ENCODE data around the gene INSIG1.

The INSIG1 gene

DNA sequence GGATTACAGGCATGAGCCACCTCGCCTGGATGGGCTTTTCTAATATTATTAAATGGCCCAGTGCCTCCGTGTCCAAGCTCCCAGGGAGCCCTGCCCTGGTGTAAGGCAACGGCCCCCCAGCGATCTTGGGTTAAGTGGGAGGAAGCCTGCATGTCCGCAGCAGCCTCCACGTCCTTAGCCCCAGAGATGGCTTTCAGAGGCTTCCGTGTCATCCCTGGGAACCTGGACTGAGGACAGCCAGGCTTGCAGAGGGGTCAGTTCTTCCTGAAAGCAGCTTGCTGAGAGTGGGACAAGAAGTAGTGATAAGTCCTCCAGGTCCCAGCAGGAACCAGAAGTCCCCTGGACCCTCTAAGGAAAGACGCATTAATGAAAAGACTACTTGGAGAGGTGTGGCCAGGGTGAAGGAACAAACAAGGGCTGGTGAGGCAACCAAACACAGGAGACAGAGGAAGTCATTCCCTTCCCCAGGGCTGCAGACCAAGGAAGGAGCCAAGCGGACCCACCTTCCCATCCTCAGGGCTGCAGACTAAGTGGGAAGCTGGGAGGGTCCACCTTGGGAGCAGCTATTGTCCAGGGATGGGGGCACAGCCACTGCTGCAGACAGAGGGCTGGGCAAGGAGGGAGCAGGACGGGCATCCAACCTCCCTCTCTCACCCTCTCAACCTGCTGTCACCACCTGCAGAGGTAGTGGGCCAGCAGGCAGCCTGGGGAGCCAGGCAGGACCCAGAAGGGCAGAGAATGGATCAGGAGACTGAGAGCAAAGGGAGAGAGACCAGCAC, 13.0 kb upstream of the INSIG1 start:
- in situ Hi-C loops (cut with HindIII; ENCODE audit: low sequenced_read_pairs), result no loop called here

DNA sequence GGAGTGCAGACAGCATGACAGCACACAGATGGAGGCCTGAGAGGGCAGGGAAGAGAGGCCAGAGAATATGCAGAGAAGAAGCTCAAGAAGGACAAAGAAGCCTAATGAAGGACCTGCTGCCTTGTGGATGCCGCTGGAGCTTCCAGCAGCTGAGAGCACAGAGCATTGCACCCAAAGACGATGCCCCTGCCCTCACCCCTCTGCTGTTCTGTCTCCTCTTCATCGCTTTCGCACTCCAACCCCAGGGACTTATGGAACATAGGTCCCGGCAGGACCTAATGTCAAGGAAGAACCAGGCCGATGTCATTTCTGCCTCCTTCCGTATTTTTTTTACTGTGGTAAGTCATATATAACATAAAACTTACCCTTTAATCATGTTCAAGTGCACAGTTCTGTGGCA, 12.3 kb upstream of the INSIG1 start:
- in situ Hi-C loops (cut with HindIII; ENCODE audit: low sequenced_read_pairs), result no loop called here

DNA sequence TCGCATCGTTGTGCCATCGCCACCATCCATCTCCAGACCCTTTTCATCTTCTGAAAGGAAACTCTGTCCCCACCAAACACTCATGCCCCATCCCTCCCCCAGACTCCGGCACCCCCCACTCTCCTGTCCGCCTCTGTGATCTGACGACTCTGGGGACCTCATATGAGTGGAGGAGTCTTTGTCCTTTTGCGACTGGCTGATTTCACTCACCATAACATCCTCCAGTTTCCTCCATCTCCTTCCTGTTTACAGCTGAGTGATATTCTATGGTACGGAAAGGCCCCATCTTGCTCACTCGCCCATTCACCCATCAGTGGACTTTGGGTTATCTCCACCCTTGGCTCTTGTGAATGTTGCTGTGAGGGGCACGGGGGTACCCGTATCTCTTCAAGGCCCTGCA, 11.8 kb upstream of the INSIG1 start:
- in situ Hi-C loops (cut with HindIII; ENCODE audit: low sequenced_read_pairs), result no loop called here

DNA sequence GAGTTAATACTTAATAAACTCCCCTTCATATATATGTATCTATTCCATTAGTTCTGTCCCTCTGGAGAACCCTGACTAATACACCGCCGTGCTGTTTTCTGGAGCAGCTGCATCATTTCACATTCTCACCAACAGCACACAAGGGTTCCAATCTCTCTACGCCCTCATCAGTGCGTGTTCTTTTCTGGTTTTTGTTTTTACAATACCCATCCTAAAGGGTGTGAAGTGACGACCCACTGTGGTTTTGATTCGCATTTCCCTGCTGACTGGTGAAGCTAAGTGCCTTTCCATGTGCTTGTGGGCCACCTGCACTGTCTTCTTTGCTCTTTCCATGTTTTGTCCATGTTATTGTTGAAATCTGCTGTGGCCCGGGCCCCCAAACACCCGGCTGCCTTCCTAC, 11.0 kb upstream of the INSIG1 start:
- in situ Hi-C loops (cut with HindIII; ENCODE audit: low sequenced_read_pairs), result no loop called here

DNA sequence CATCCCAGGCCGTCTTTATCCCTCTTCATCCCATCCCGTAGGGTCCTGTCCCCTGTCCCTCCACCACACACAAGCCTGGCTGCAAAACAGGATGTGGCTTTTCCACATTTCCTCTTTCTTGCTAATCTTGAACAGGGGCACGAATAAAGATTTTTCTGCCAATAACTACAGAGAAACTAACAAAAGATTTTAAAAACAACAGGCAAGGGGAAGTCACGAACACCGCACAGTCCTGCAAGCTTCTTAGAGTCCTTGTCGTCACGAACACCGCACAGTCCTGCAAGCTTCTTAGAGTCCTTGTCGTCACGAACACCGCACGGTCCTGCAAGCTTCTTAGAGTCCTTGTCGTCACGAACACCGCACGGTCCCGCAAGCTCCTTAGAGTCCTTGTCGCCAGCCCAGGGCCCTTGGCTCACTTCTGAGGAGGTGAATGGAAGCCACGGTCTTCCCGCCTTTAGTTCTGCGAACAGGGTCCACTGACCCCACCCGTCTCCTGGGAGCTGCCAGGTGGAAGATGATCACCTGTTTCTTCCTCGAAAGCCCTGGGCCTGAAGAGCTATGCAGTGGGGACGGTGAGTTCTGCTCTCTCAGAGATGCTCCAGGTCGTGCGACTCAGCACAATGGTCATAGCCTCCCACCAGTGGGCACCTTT, 10.3 kb upstream of the INSIG1 start:
- in situ Hi-C loops (cut with HindIII; ENCODE audit: low sequenced_read_pairs), result no loop called here

DNA sequence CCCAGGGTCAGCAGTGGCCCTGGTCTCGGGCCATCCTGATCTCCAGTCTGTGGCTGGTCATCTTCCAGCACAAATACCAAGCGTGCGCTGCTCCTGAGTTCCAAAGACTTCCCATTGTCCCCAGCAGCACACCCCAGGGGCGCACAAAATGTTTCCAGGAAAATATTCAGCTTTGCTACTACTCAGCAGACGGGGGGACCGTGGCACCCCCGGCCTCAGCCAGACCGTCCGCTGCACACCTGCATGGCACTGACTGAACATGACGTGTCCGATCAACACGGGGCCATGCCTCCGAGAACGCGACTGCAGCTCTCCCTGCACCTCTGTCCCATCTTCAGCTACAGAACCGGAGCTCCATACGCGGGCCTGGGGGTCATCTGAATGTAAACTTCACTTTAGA, 9.6 kb upstream of the INSIG1 start:
- in situ Hi-C loops (cut with HindIII; ENCODE audit: low sequenced_read_pairs), result no loop called here

DNA sequence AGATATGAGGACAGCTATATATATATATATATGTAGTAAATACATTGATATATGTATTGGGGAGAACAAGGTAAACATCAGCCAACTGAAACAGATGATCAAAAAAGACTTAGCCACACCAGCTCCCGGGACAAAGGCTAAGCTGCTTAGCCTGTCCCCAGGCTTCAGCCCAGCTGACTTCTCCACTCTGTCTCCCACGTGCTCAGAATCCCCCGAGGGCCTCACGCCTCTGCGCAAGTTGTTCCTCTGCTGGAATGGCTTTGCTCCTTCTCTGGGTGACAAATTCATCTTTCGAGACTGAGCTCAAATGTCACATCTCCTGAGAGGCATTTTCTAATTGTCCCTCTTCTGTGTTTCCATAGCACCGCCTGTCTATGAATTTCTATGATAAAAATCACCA, 8.6 kb upstream of the INSIG1 start:
- in situ Hi-C loops (cut with HindIII; ENCODE audit: low sequenced_read_pairs), result no loop called here

DNA sequence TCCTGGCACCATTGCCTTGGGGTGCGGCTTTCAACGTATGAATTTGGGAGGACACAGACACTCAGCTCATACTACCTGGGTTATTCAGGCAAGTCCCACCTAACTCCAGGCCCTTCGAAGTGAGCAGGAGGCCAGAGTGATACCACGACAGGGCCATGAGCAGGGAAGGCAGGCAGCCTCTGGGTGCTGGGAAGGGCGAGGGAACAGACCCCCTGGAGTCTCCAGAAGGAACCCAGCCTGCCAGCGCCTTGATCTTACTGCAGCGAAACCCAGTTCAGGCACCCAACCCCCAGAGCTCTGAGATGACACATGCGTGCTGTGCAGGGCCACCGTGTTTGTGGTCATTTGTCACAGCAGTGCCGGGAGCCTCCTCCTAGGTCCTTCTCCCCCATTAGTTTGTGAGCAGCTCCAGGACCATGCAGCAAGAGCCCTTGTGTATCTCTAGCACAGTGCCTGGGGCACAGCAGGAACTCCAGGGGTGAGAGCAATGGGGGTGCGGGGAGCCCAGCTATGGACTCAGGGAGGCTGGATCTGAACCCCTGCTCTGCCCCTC, 7.7 kb upstream of the INSIG1 start:
- in situ Hi-C loops (cut with HindIII; ENCODE audit: low sequenced_read_pairs), result no loop called here

DNA sequence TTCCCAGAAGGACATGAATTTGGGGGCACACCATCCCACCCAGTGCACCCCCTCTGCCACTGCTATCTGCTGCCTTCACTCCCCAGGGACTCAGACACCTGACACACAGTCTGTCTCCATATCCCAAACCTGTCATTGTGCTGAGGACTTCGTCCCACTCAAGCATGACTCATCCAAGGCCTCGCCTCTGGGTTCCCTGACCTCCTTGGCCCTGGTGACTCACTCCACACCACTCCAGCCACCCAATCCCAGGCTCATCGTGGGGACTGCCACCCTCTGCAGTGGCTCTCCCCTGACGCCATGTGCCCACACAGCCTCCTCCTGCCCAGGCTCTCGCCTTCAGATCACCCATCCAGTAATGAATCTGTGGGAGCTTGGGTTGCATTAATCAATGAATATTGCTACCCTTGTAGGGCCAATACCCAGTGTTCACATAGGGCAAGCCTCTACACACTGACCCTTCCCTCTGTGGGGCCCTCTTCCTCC, 6.6 kb upstream of the INSIG1 start:
- in situ Hi-C loops (cut with HindIII; ENCODE audit: low sequenced_read_pairs), result no loop called here

DNA sequence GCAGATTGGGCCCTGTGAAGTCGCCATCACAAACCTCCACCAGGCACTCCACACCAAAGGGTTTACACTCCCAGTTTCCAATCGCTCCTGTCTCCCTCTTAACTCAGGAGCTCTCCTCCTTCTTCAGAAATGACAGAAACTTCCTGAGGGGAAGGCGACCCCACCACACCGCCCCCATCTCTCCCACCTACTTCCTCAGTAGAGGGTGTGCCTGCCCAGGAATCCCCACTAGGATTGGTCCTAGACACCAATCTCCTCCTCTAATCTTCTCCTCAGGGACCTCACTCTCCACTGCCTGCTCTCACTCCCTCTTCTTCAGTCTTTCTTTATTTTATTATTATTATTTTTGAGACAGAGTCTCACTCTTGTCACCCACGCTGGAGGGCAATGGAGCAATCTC, 5.9 kb upstream of the INSIG1 start:
- in situ Hi-C loops (cut with HindIII; ENCODE audit: low sequenced_read_pairs), result no loop called here

DNA sequence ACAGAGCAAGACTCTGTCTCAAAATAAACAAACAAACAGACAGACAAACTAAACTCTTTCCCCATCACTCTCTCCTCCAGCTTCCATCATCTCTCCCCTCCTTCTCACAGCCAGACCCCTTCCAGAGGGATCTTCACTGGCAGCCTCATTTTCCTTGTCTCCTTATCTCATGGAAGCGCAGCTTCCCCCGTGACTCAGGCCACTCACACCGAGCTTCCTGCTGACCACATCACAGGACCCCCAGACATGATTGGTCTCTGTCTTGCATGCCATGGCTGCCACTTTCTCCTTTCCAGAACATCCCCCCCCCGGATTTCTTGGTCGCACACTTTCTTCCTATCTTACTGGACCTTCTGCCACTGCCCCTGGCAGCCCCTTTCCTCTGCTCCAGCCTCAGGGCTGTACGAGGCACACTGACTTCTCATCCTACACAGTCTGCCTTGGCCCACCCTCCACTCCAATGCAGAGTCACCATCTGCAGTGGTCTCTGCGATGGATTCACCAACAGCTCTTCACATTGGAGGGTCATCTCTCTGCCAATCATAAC, 4.9 kb upstream of the INSIG1 start:
- in situ Hi-C loops (cut with HindIII; ENCODE audit: low sequenced_read_pairs), result no loop called here

DNA sequence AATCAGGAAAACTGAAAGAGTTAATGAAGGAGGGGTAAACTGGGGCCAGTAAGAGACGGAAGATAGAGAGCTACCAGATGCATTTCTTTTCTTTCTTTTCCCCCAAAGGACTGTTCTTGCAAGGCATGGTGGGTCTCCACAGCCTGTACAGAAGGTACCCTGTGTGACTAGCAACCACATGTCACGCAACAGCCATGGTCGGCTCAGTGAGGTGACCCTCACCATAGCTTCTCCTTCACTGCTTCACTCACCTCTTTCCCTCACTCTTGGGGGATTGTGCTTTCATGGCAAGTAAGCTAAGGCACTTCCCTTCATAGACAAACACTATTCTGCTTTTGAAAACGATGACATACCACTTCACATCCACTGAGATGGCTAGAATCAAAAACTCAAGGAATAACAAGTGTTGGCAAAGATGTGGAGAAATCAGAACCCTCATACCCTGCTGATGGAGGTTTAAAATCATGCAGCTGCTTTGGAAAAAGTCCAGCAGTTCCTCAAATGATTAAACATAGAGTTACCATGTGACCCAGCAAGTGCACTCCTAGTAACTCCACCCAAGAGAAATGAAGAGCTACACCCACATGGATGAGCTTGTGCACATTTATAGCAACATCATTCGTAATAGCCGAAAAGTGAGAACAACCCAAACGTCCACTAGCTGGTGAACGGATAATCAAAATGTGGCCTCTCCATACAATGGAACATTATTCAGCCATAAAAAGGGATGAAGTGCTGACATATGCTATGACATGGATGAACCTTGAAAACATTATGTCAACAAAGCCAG, 3.8 kb upstream of the INSIG1 start:
- in situ Hi-C loops (cut with HindIII; ENCODE audit: low sequenced_read_pairs), result no loop called here

DNA sequence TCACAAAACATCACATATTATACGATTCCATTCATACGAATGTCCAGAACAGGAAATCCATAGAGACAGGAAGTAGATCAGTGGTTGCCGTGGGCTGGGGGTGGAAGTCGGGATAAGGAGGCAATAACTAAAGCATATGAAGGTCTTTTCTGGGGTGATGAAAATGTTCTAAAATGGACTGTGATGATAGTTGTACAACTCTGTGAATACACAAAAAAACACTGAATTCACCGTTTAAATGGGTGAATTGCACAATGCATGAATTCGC, 3.2 kb upstream of the INSIG1 start:
- in situ Hi-C loops (cut with HindIII; ENCODE audit: low sequenced_read_pairs), result no loop called here

DNA sequence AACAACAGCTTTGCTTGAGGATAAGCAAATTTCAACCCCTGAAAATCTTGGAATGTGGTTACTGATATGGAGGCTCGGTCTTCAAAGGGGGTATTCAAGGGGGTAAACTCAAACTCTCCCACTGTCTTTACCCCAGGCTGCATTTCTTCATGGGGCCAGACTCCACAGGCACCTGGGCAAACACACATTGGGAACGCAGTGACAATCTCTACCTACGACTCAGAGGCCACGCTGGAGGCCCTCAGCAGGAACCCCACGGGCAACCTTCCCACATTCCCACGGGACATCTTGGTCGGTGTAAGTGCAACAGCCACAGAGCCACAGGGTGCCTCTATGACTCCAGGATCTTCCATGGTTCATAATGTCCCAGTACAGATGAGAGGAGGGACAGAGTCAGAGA, 2.2 kb upstream of the INSIG1 start:
- in situ Hi-C loops (cut with HindIII; ENCODE audit: low sequenced_read_pairs), result no loop called here

DNA sequence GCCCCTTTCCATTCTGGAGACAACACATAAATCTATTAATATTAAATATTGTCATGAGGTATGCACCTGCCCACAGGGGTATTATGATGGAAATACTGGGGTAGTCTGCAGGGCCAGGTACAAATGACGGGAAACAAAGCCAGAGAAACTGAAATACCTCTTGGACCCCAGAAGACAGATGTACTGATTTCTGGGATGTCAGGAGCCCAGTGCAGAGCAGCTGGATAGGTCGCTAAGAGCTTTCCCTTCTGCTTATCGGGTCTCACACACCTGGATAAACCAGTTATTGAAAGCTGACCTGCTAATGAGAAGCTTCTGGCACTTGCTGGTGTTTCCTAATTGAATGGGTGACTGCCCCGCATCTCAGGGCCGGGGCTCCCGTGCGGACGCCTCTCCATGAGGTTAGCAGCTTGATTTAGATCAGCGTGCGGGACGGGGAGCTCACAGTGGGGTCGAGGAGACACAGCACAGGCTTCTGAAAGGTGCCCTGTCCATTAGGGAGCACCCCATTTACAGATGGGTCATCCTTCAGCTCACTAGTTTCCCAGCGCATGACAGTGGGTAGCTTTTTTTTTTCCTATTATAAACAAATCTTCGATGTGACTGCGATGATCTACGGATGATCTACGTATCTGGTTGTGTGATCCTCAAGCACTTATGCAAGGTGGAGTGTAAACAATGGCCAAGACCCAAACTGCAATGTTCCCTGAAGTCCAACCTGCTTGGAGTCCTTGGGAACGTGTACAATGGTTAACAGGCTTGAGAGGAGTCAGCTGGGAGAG, 1.5 kb upstream of the INSIG1 start:
- in situ Hi-C loops (cut with HindIII; ENCODE audit: low sequenced_read_pairs), result no loop called here

DNA sequence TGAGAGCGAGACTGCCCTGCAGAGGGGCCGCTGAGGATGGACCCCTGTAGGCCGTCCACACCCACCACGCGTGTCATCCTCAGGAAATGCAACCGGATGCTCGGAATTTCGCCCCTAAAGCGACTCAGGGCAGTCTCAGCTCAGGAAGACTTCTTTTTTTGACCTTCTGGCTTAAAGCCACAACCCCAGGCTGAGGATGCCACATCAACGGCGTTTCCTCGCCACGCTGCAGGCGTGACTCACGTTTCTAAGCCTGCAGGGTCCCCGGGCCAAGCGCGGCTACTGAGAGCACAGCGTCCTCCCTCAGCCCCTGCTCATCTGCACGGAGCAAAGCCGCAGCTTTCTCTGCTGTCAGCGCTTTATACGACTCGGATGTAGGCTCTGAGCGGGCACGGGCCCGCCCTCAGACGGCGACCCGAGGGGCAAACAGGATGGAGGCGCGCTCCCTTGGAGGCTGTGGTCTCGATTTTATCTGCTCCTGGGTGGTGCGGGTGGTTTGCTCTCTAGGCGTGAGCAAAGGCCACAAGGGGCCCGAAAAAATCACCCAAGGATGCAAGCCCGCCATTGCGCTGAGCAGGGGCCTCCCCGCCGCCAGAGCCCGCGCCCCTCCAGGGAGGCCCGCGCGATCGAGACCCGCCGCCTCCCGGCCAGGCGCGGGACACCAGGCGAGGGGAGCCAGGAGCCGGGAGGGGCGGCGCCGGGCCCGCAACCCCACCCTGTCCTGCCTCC, 726 bp upstream of the INSIG1 start:
- in situ Hi-C loops (cut with HindIII; ENCODE audit: low sequenced_read_pairs), result no loop called here

DNA sequence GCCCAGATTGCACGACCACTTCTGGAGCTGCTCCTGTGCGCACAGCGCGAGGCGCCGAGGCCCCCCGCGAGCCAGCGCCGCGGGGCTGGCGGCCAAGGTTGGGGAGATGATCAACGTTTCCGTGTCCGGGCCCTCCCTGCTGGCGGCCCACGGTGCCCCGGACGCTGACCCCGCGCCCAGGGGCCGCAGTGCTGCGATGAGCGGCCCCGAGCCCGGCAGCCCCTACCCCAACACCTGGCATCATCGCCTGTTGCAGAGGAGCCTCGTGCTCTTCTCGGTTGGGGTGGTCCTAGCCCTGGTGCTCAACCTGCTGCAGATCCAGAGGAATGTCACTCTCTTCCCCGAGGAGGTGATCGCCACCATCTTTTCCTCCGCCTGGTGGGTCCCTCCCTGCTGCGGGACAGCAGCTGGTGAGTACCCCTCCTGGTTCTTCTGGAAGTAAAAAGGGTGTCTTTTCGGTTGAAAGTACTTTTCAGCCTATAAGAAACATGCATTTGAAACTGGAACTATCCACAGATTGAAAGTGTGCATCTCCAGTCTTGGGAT, 683 bp downstream of the INSIG1 start:
- in situ Hi-C loops (cut with HindIII; ENCODE audit: low sequenced_read_pairs), result no loop called here

DNA sequence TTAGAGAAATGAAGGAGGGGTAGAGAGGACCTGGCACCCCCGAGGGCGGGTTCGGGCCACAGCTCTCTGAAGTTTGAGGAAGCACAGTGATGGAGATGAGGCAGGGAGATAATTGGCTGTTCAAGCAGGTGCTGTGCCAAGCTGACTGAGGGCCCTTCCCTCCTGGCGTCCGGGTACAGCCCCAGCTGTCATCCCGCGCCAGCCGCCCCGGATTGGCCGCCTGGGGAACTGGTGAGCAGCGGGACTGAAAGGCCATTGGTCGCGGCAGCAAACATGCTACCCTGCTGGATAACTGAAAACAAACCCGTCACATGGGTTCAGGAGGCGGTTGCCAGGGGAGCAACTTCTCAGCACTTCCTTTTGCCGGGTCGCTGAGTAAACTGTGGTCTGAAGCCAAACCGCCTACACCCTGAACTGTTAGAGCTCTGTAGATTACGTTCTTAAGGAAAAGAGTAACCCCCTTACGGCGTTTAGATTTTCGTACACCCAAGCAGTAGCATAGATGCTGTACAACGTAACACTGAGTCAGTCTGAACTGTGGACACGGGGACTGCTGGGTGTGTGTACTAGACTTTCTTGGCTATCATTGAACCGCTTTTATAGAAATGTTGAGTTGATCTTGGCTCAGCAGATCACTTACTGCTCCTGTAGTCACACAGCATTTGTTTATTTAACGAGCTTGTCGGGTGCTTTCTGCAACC, 1.3 kb downstream of the INSIG1 start:
- in situ Hi-C loops (cut with HindIII; ENCODE audit: low sequenced_read_pairs), result no loop called here

DNA sequence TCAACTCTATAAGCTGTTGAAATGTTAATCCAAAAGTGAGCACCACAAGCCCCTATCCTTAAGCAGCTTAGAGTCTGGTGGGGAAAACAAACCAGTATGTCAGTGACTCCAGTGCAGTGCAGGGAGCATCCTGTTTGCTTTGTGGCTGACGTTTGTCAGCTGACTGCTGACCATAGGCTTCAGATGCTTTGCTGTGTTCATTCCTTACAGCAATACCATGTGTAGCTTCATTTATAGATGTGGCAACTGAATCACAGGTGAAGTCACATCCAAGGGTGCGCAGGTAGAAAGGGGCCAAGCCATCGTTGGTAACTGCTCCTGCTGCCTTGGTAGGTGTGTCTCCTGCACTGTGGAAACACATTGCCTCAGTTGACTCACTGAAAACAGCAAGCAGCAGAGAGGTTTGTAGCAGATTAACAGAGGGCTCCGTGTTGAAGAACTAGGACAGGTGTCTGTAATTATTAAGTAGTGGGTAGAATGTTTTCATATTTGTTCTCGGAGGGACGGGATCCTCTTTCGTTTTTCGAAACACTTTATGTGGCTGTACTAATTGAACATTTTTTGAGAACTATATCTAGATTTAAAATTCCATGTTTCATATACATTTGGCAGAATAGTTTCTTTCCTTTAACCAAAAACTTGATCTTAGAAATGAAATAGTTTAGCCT, 2.0 kb downstream of the INSIG1 start:
- in situ Hi-C loops (cut with HindIII; ENCODE audit: low sequenced_read_pairs), result no loop called here

All from DLD1 (cell line).